ENCODE results near the gene RNF224. TPM values are rescaled to one million over a fixed set of nuclear protein-coding genes. Genes with fewer than 3 reads are reported as not detected.
A peak's percentile ranks its signal among the peaks of the same experiment; 100 is the strongest.

The RNF224 gene
- total and polyA plus RNA-seq, 2 of the 13 experiments (the other 11 are each of a cell fraction or from before 2014, with no cell fraction given) = 0.09 TPM; not detected in 1

GRCh38 chr9:137205126-137206069, 21.9 kb upstream of the RNF224 start, which contains the start of the genes NDOR1 and TMEM203 (continued):
- TF ChIP-seq ZMYM4 (CRISPR knock-in tag; IDR thresholded peaks at IDR 0.05) (0 out of 2 replicates have a peak, but pooled peaks have one; percentile 17), CREB1 (IDR thresholded peaks at IDR 0.05) (peak; percentile 95), CREB1 (CRISPR knock-in tag; IDR thresholded peaks at IDR 0.05) (peak; percentile 96), DR1 (CRISPR knock-in tag; IDR thresholded peaks at IDR 0.05) (peak; percentile 77), ZNF451 (CRISPR knock-in tag; IDR thresholded peaks at IDR 0.05) (no peak), JUNB (CRISPR knock-in tag; IDR thresholded peaks at IDR 0.05; ENCODE audit: borderline replicate concordance) (no peak), GATA4 (IDR thresholded peaks at IDR 0.05; ENCODE audit: borderline replicate concordance, low read depth) (no peak), CBFB (CRISPR knock-in tag; IDR thresholded peaks at IDR 0.05) (peak; percentile 9; the same call in 1 of the 2 replicates), RAD21 (CRISPR knock-in tag; IDR thresholded peaks at IDR 0.05) (0 out of 2 replicates have a peak, but pooled peaks have one; percentile 24), MXI1 (IDR thresholded peaks at IDR 0.05; ENCODE audit: borderline replicate concordance, low read depth, low read length) (peak; percentile 90; the same call in 1 of the 3 replicates), ZBTB3 (CRISPR knock-in tag; IDR thresholded peaks at IDR 0.05; ENCODE audit: borderline replicate concordance, low read depth) (no peak), ZUFSP (CRISPR knock-in tag; IDR thresholded peaks at IDR 0.05; ENCODE audit: borderline replicate concordance) (no peak), ZNF780A (CRISPR knock-in tag; IDR thresholded peaks at IDR 0.05) (no peak; the same call in 1 of the 2 replicates), PRPF4 (IDR thresholded peaks at IDR 0.05; ENCODE audit: low read depth, low read length, poor library complexity, severe bottlenecking) (no peak), THAP9 (CRISPR knock-in tag; IDR thresholded peaks at IDR 0.05; ENCODE audit: borderline replicate concordance) (peak; percentile 81; the same call in 1 of the 2 replicates), PHF8 (CRISPR knock-in tag; IDR thresholded peaks at IDR 0.05) (peak; percentile 96), ISL2 (CRISPR knock-in tag; IDR thresholded peaks at IDR 0.05) (peak; percentile 53), SOX5 (CRISPR knock-in tag; IDR thresholded peaks at IDR 0.05; ENCODE audit: borderline replicate concordance) (0 out of 2 replicates have a peak, but pooled peaks have one; percentile 19), FOXA3 (CRISPR knock-in tag; IDR thresholded peaks at IDR 0.05) (peak; percentile 48; the same call in 1 of the 2 replicates)
- TF ChIP-seq, protein P1, sequence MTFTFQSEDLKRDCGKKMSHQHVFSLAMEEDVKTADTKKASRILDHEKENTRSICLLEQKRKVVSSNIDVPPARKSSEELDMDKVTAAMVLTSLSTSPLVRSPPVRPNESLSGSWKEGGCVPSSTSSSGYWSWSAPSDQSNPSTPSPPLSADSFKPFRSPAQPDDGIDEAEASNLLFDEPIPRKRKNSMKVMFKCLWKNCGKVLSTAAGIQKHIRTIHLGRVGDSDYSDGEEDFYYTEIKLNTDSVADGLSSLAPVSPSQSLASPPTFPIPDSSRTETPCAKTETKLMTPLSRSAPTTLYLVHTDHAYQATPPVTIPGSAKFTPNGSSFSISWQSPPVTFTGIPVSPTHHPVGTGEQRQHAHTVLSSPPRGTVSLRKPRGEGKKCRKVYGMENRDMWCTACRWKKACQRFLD (CRISPR knock-in tag; IDR thresholded peaks at IDR 0.05; ENCODE audit: borderline replicate concordance) = peak; percentile 48; the same call in 1 of the 2 replicates
- TF ChIP-seq, protein P2, sequence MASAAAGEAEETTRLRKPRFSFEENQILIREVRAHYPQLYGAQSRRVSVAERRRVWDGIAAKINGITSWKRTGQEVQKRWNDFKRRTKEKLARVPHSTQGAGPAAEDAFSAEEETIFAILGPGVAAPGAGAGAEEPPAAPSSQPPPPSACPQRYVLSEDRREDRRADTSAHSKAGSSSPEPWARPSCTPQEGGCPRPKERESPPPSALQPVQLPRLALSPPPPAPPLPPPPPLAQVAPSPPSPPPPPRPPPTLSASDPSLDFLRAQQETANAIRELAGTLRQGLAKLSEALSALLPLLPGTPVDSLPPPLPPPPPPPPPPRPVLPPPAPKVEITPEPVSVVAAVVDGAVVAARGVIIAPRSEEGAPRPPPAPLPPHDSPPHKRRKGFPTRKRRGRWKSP (CRISPR knock-in tag; IDR thresholded peaks at IDR 0.05) = no peak
